GM21825 (cell line): ENCODE data around the gene GJD4.

Source experiments
- ATAC-seq: cut with Tn5 transposase; IDR thresholded peaks from one replicate; pipeline ENCODE4 v1.9.1; 2021; ENCODE audit warnings: mild to moderate bottlenecking, moderate library complexity; ENCODE audit not compliant: unreplicated experiment

GJD4 gene, protein sequence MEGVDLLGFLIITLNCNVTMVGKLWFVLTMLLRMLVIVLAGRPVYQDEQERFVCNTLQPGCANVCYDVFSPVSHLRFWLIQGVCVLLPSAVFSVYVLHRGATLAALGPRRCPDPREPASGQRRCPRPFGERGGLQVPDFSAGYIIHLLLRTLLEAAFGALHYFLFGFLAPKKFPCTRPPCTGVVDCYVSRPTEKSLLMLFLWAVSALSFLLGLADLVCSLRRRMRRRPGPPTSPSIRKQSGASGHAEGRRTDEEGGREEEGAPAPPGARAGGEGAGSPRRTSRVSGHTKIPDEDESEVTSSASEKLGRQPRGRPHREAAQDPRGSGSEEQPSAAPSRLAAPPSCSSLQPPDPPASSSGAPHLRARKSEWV

DNA sequence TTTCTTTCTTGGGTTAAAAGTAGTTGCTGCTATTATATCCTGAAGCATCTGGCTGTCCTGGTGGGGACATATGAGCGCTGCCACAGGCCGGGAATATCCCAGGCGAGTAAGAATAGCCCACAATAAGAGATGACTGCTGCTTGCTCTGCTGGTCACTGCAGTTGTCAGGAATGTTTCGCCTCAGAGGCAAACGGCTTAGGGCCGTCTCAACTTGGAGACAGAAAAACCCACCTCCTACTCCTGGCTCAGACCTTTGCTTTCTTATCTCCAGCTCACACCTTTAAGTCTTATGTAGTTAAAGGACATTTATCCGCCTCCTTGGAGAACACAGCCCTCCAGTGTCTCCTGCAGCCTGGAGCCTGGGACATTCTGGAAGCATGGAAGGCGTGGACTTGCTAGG, at the start of gene GJD4:
TSS of gene GJD4 (plus strand) at position 151 of the 400 bp plus-strand sequence. CDS start at position 378, 227 bp downstream.
- no peak for ATAC-seq

DNA sequence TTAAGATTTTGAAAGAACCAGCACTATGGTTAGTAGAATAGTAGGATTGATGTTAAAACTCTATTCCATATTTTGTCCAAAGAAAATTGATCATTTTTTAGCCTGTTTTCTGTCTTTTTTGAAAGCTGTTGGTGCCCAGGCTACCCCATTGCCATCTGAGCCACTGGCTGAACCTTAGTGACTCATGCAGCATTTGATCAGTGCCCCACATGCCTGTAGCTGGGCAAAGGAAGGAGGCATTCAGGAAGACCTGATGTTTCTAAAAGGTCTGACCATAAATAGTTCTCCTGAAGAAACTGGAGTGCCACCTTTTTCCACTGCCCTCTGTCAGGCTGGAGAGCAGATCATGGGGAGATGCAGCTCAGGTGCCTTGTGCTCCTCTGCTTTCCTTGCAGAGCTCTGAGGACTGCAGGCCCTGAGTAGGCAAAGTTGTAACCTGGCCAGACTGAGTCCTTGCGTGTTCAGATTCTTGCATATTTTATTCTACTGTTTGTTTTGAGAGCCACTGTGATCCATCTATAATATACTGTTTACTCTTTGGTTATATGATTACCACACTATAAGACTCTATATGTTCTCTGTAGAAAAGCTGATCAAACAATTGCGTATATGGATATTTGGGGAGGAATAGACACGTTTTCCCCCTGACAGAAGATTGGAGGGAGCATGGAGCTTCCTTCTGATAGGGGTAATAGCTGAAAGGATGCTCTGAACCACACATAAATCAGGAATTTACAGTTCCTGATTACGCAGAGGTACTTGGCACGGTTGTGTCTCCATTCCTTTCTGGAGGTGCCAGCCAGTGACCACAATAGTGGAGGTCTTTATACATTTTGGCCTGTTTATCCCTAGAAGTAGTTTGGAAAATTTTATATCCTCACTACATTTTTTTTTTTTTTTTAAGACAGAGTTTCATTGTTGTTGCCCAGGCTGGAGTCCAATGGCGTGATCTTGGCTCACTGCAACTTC, 48.9 kb upstream of the GJD4 start:
- no peak for ATAC-seq

DNA sequence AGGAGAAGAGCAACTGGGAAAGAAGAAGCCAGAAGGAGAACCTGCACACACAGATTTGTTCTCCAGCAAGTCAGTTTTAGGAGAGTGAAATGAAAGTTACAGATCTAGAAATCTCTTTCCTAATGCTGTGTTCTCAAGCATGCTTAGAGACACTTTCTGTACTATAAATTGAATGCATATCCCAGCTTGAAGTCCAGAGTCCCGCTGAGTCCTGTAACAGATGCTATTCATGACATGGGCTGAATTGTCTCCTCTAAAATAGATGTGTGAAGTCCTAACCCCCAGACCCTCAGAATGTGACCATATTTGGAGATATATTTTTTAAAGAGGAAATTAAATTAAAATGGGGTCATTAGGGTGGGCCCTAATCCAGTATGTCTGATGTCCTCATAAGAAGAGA, 46.9 kb upstream of the GJD4 start:
- ATAC-seq = no peak

DNA sequence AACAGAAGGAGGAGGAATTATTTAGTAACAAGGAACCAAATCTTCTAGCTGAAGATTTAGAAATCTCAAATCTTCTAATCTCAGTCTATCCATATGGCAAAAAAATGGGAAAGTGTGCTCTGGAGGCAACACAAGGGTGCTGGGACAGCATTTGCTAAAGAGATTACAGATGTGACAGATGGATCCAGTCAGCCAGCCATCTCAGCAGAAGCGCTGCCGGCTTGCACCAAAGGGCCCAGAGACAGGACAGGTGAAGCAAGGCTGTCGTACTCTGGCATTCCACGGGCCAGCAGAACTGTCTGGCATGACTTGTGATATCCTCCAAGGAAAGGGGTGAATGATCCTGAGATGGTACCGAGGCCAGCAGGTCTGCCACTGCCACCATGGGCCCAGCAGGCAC, 45.7 kb upstream of the GJD4 start:
- no peak for ATAC-seq

DNA sequence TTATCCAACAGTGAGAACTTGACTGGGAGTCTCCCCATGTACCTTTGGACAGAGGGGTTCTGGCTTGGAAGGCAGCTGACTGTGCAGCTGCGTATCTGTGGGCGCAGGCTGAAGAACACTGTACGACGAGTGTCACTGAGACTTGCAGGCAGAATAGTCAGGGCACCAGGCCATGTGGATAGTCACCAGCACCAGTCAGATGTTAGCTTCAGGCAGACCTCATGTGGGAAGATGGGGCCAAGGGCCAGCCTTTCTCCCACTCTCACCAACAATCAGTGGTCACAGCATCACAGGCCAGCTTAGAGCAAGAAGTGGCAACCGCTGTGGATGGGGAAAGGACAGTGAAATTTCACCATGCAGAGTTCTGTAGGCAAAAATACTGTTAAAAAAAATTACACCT, 43.4 kb upstream of the GJD4 start:
- ATAC-seq = no peak

DNA sequence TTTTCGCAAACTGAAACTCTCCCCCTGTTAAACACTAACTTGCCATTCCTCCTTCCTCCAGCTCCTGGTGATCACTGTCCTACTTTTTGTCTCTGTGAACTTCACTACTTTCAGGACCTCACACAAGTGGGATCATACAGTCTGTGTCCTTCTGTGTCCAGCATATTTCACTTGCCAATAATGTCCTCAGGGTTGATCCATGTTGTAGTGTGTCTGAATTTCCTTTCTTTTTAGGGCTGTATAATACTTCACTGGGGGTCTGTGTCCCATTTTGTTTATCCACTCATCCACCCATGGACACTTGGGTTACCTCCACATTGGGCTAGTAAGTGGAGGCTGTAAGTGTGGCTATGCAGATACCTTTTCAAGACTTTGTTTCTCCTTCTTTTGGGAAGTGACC, 42.7 kb upstream of the GJD4 start:
- no peak for ATAC-seq

DNA sequence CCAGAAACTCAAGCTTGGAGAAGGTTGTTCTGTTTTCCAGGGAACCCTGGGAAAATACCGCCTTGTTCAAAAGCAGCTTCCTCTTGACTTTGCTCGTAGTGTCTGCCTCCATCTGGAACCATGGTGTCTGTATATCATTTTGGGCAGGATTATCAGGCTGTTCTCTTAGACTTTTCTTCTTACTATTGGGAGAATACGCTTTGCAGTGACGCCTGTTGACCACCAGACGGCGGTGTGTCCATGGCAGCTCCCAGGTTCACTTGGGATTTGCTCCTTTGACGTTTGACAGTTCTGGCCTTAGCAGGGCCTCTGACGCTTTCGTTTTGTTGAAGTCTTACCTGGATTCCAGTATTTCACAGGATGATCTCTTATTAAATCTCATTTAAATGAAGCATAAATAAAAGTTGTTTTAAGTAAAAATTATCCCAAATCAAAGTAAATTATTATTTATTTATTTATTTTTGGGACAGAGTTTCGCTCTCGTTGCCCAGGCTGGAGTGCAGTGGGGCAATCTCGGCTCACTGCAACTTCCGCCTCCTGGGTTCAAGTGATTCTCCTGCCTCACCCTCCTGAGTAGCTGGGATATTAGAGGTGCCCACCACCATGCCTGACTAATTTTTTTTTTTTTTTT, 41.8 kb upstream of the GJD4 start:
- ATAC-seq = peak; percentile 44

DNA sequence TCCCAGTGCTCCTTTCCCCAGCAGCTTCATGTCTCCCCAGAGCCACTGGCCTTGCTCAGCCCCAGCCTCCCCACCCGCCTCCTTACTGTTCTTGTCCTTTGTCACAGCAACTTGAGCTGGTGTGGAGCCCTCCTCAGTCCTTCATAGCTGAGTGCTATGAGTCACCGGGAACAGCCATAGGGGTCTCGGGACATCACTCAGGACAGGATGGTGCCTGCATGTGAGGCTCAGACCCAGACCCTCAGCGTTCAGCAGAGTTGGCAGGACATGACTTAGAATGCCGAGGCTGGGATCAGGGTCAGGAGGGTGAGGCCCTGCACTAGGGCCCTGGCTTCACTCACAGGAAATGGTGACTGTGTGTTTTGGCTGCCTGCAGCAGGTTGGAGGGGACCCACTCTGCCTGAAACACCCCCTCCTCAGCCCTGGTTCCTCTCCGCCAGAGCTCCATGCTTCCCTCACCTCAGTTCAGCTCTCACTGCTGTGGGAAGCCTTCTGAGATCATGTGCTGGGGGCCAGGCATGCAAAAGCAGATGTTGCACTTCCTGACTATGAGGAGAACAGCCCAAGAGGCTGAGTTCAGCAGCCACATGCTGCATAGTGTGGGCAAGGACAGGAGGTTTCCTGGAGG, 40.7 kb upstream of the GJD4 start:
- peak; percentile 66 for ATAC-seq

DNA sequence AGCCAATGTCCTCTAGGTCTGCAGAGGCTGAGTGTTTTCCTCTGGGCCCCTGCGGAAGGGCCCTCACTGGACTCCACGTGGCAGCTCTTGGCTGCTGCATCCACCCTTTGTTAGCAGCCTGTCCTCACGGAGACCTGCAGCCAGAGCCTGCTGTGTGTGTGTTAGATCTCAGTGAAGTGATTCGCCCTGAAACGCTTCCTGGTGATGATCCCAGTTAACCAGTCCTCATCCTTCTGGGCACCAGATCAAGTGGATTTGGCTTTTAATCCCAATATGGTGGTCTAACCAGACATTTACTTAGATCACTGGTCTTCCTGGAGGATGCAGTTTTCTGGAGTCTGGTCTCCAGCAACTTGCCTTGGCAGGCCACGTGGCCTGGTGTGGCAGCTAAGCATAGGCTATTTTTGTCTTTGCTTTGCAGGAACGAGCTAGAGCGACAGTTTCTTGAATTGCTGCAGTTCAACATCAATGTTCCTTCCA, 39.5 kb upstream of the GJD4 start:
- no peak for ATAC-seq

DNA sequence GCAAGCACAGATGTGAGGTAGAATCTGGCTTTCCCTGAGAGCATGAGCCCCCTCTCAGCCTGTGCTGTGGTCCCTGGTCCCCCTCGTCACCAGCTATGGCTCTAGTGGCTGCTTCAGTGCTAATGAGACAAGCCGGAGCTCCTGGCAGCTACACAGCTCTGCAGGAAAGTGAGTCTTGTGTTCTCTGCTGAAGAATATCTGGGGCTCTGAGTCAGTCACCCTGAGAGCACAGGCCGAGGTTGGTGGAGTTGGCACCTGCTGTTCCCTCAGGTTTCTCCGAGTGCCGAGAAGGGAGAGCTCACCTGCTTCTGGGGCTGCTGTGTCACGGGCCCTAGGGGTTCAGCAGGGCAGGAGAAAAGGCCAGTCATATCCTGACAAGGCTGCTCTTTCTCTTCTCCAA, 37.2 kb upstream of the GJD4 start:
- ATAC-seq = no peak

DNA sequence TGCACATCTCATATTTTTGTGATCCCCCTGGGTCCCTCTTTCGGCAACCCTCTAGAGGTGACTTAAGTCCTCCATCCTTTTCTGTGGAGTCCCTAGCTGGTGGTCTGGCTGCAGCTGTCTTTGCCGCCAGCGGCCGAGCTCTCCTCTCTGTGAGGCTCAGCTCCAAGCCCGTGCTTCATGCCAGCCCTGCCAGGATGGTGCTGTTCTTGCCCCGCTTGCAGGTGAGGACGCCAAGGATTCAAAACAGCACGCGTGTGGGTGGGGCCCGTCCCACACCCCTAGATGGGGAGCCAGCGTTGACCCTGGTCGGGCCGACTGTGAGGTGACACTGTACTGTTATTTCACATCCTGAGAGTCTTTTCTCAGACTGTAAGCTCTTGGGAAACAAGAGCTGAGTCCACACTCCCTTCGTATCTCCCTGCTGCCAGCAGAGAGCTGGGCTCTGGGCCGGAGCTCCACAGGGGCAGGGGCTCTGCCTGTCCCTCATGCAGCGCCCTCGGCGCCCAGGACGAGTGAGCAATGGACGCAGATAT, 36.6 kb upstream of the GJD4 start:
- ATAC-seq = no peak

DNA sequence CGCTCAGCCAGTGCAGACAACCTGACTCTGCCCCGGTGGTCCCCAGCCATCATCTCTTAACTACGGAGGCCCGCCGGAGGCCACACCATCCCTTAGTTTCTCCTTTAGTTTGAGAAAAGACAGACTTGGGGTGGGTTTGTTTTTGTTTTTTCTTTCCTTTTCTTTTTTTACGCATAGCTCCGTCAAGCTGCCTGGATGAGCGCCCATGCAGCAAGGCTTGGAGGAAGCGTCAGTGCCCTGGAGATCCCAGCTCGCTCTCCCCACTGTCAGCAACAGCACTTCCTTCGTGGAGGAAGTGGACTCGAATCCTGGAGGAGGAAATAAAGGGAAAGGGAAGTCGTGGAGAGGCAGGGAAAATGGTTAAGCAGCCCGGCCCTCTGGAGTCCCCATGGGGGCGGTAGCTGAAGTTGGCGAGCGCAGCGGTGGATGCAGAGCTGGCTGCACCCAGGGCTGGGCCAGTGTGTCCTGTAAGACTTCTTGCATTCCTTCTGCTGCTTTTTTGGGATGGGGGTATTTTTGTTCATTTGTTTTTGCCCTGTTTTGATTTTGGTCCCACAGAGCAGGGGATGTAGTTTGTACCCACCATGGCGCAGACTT, 35.9 kb upstream of the GJD4 start:
- no peak for ATAC-seq

DNA sequence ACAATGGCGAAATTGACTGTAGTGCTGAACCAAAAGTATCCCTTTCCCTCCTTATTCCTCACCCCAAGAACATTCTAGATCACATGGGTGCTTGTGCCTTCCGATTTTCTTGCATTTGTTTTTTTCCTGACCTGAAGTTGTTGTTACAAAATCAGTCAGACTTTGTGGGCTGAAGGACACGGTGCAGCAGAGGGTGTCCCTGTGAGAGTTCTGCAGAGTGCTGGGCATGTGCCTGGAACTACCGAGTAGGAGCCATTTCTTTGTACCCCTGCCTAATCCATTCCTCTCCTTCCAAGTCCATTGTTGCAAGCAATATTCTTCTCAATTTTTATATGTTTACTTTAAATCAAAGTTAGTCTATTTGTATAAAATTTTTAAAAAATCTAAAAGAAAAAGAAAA, 35.3 kb upstream of the GJD4 start:
- no peak for ATAC-seq

DNA sequence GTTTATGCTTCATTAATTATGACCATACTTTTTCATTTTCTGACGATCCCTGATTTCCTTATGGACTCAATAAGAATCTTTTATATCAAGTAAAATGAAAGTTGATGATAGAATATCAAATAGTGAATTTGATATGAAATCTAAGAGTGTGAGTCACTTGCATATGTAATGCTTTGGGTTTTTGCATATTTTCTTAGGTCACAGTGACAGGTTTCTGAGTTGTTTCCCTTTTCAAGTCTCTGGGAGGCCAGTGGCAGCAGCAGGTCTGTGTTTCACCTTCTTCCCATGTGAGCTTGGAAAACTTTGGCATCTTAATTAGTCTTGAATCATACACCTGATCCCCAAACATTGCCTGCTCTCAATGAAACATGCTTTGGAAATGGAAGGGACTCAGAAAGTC, 34.7 kb upstream of the GJD4 start:
- ATAC-seq = no peak

DNA sequence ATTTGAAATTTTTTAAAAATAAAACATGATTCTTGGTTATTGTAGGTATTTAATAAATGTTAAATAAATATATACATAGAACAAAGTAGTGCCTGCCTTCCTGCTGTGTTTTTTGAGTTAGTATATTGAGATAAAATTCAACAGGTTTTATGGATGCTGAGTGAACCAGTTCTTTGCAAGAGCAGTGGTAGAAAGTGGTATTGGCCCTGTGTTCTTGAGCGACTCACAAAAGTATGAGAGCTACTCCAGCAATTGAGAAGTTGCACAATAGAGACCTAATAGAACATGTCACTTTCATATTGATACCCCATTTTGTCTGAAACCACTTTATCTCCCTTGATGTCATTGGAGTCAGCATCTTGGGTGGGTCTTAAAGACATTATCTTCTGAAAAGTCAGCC, 32.6 kb upstream of the GJD4 start:
- ATAC-seq = no peak

DNA sequence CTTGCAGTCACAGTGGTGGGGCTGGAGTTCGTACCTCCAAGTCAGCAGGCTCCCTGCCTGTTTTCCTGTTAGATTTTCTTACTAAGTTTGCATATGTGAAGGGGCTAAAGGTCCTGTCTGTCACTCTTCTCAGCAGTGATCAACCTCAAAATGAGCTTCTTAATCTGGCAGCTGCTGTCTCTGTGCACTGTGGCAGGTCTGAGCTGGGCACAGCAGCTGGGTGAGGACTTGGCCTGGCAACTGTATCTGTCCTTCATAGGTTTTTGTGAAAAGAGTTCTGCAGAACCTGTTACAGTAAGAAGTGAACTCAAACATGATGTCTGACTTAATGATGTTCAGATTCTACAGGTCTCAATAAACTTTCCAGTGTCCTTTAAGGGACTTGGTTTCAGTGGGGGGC, 31.3 kb upstream of the GJD4 start:
- ATAC-seq = no peak

DNA sequence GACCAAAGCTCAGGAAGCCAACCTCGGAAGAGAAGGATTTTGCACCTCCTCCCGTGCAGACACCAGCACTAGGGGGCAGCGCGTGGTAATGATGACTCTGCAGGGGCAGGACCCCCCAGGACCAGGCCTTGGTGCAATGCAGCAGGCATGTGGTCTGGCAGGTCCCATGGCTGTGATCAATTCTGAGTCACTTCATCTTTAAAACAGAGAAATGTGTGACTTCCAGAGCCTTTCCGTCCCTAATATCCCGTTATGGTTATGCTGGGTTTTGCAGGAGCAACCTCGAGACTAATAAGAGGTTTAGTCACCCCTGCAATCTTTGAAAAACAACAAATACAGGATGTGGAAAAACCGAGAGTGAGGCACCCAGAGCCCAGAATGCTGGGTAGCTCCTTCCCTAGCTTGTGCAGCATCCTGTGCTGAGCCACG, 30.2 kb upstream of the GJD4 start:
- ATAC-seq = no peak

DNA sequence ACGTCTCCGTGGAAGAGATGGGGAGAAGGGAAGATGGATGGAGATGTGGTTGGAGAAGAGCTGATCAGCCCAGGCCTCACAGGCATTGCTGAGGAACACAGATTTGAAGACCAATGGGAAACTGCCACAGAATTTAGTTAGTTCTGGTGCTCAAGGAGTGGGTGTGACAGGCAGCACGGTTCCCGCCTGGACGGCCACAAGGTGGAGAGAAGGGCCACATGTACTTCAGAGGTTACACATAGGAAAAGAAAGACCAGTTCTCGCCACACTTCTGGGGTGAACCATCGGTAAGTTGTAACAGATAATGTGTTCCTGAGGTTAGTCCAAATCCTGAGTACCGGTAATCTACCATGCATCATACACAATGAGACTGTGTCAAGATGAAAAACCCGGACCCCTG, 29.5 kb upstream of the GJD4 start:
- ATAC-seq = no peak

DNA sequence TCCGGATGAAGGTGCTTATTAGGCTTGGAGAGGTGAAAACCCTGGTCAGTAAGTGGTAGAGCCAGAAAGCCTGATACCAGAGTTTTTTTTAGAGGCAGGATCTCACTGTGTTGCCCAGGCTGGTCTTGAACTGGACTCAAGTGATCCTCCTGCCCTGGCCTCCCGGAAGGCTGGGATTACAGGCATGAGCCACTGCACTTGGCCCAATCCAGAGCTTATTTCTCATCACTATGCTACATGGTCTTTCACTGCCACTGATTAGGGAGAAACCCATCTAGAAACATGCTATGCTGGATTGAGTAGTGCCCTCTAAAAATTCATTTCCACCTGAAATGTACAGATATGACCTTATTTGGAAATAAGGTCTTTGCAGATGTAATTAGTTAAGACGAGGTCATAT, 28.4 kb upstream of the GJD4 start:
- ATAC-seq = no peak

DNA sequence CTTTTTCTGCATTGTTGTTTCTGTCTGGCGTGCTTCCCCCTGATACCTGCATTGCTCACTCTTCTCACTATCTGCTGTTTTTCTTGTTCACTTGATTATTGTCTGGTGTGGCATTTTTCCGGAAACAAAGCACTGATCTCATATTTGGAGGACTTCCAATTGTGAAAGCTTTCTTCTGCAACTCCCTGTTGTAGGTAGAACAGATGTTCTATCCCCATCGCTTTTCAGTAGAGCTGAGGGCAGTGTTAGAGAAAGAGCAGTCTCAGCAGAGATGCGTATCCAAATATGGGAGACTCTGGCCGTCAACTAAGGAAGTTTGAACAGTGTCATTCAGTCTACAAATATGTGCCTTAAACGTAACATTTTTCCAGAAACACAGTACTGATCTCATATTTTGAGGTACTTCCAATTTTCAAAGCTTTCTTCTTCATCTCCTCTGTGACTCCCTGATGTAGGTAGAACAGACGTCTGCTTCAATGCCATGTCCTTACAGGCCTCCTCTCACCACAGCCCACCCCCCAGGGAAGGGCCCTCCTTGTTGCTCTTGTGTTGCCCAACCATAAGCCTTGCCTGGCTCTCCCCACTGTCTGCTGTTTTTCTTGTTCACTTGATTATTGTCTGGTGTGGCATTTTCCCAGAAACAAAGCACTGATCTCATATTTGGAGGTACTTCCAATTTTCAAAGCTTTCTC, 27.1 kb upstream of the GJD4 start:
- no peak for ATAC-seq
